Dermis blood vessel endothelial cell (primary cell): ENCODE data around the gene ALG11. TPM values are rescaled to one million over a fixed set of nuclear protein-coding genes. Genes with fewer than 3 reads are reported as not detected.
"Not testable (repeated sequence)": the region's sequence is repeated elsewhere in the genome, so short reads cannot be mapped to it uniquely, and the experiment has no call there.

Source experiments
- DNase-seq: peaks from one replicate; pipeline ENCODE4 v3.0.0; 2010
- total RNA-seq: library from RNA; depleted of rRNA; stranded (reverse); fragments of >200 nt; gene quantifications from 2 replicates; pipeline ENCODE4 v1.2.3, GENCODE V29; 2014

Gene ALG11
- total RNA-seq, 1 donor from 2014 or later: 31.5 TPM

GRCh38 chr13:52030401-52030800, 18.2 kb downstream of the ALG11 start:
- DNase-seq: not testable (repeated sequence)

- DNase-seq: no peak
Measured at GRCh38 chr13:52033039-52033438, 20.8 kb downstream of the ALG11 start.

GRCh38 chr13:52034616-52035226, 22.5 kb downstream of the ALG11 start:
- DNase-seq: no peak

- DNase-seq: no peak
Measured at GRCh38 chr13:52036037-52036436, 23.8 kb downstream of the ALG11 start.

- DNase-seq: no peak
Measured at GRCh38 chr13:52043675-52044074, 31.5 kb downstream of the ALG11 start.

GRCh38 chr13:52047463-52047862, 35.3 kb downstream of the ALG11 start:
- DNase-seq: no peak

- peak; percentile 20 for DNase-seq
Measured at GRCh38 chr13:52048516-52048915, 36.3 kb downstream of the ALG11 start.

GRCh38 chr13:52051400-52051799, 39.2 kb downstream of the ALG11 start:
- no peak for DNase-seq

- DNase-seq: no peak
Measured at GRCh38 chr13:52053460-52053859, 41.3 kb downstream of the ALG11 start.

- DNase-seq: not testable (repeated sequence)
Measured at GRCh38 chr13:52061064-52061463, 48.9 kb downstream of the ALG11 start.

GRCh38 chr13:52061587-52061986, 49.4 kb downstream of the ALG11 start:
- DNase-seq: peak; percentile 79

- peak; percentile 19 for DNase-seq
Measured at GRCh38 chr13:52067237-52067636, 55.0 kb downstream of the ALG11 start.

GRCh38 chr13:52070929-52071523, 58.8 kb downstream of the ALG11 start:
- DNase-seq: peak; percentile 38

Other genes starting within 250 kb of the ALG11 start
- gene DHRS12, start 208.2 kb upstream of the ALG11 start, total RNA-seq: 5.0 and 7.1 TPM in 2 replicates
- gene TMEM272, start 167.2 kb upstream of the ALG11 start, total RNA-seq: not detected in 2 replicates
- not detected in 2 replicates for gene CCDC70, start 150.4 kb upstream of the ALG11 start, total RNA-seq
- 6.1 and 12.3 TPM in 2 replicates for gene ATP7B, start 948 bp upstream of the ALG11 start, total RNA-seq
- 14.6 and 17.3 TPM in 2 replicates for gene UTP14C, start 12.3 kb downstream of the ALG11 start, total RNA-seq
- 0.05 and 0.34 TPM in 2 replicates for gene NEK5, start 116.7 kb downstream of the ALG11 start, total RNA-seq
- gene NEK3, start 147.2 kb downstream of the ALG11 start, total RNA-seq: 13.2 and 17.9 TPM in 2 replicates